Trophoblast cell (in vitro differentiated cells and primary cell): ENCODE results near the gene METRN.

Source experiments
- DNase-seq, 2 donors: peaks; one replicate each; pipeline ENCODE4 v3.0.0-alpha.2; 2016
- H2AFZ ChIP-seq: 2 replicates; pipeline ENCODE4 v1.6.1; 2013; ENCODE audit warnings: low read length, moderate library complexity, mild to moderate bottlenecking; ENCODE audit not compliant: insufficient read depth, poor library complexity
- H2AK5ac ChIP-seq: 2 replicates; pipeline ENCODE4 v1.6.1; 2013; ENCODE audit warnings: mild to moderate bottlenecking, low read length
- H2BK120ac ChIP-seq: 2 replicates; pipeline ENCODE4 v1.6.1; 2013; ENCODE audit warnings: low read length, mild to moderate bottlenecking, moderate library complexity; ENCODE audit not compliant: insufficient read depth, poor library complexity
- H2BK12ac ChIP-seq: 2 replicates; pipeline ENCODE4 v1.6.1; 2013; ENCODE audit warnings: mild to moderate bottlenecking, low read length, moderate library complexity
- H2BK5ac ChIP-seq: 2 replicates; pipeline ENCODE4 v1.6.1; 2013; ENCODE audit warnings: low read length, low read depth, moderate library complexity, mild to moderate bottlenecking; ENCODE audit not compliant: poor library complexity
- H3K14ac ChIP-seq: 2 replicates; pipeline ENCODE4 v1.6.1; 2013; ENCODE audit warnings: mild to moderate bottlenecking, low read length
- H3K18ac ChIP-seq: 2 replicates; pipeline ENCODE4 v1.6.1; 2013; ENCODE audit warnings: mild to moderate bottlenecking, low read length
- H3K23ac ChIP-seq: 2 replicates; pipeline ENCODE4 v1.6.1; 2013; ENCODE audit warnings: low read length
- H3K27ac ChIP-seq: 2 replicates; pipeline ENCODE4 v1.5.1; 2013; ENCODE audit warnings: low read depth, mild to moderate bottlenecking, inconsistent platforms, low read length, moderate library complexity
- H3K27me3 ChIP-seq: 2 replicates; pipeline ENCODE4 v1.6.1; 2013; ENCODE audit warnings: inconsistent platforms, mild to moderate bottlenecking, low read length, moderate library complexity; ENCODE audit not compliant: insufficient read depth
- H3K36me3 ChIP-seq, 2 experiments: 1 replicate in 1 of 2; 2 replicates in 1 of 2; pipeline ENCODE4 v1.6.1; 2013; ENCODE audit warnings: low read length in 2 of 2, mild to moderate bottlenecking in 2 of 2, moderate library complexity in 1 of 2; ENCODE audit not compliant: insufficient read depth in 2 of 2, control insufficient read depth in 1 of 2
- H3K4ac ChIP-seq: 2 replicates; pipeline ENCODE4 v1.6.1; 2013; ENCODE audit warnings: low read depth, mild to moderate bottlenecking, low read length, moderate library complexity
- H3K4me1 ChIP-seq, 2 experiments: 1 replicate in 1 of 2; 2 replicates in 1 of 2; pipeline ENCODE4 v1.6.1; 2013; ENCODE audit warnings: low read length in 2 of 2, mild to moderate bottlenecking in 2 of 2, moderate library complexity in 1 of 2; ENCODE audit not compliant: insufficient read depth in 2 of 2, control insufficient read depth in 1 of 2
- H3K4me2 ChIP-seq: 2 replicates; pipeline ENCODE4 v1.6.1; 2013; ENCODE audit warnings: inconsistent platforms, mild to moderate bottlenecking, low read length, moderate library complexity
- H3K4me3 ChIP-seq: 2 replicates; pipeline ENCODE4 v1.5.1; 2013; ENCODE audit warnings: mild to moderate bottlenecking, low read depth, low read length, inconsistent platforms
- H3K79me1 ChIP-seq: one replicate; pipeline ENCODE4 v1.6.1; 2013; ENCODE audit warnings: low read length
- H3K79me2 ChIP-seq: 2 replicates; pipeline ENCODE4 v1.6.1; 2013; ENCODE audit warnings: low read length, mild to moderate bottlenecking; ENCODE audit not compliant: control insufficient read depth, insufficient read depth, poor library complexity
- H3K9ac ChIP-seq: 2 replicates; pipeline ENCODE4 v1.6.1; 2013; ENCODE audit warnings: mild to moderate bottlenecking, low read length
- H3K9me3 ChIP-seq: 2 replicates; pipeline ENCODE4 v1.6.1; 2013; ENCODE audit warnings: low read depth, mild to moderate bottlenecking, control low read depth, inconsistent platforms, low read length; ENCODE audit not compliant: insufficient read depth
- H4K12ac ChIP-seq: 2 replicates; pipeline ENCODE4 v1.6.1; 2013; ENCODE audit warnings: low read depth, mild to moderate bottlenecking, low read length, moderate library complexity
- H4K8ac ChIP-seq: 2 replicates; pipeline ENCODE4 v1.6.1; 2013; ENCODE audit warnings: low read depth, mild to moderate bottlenecking, low read length, moderate library complexity
- H4K91ac ChIP-seq: one replicate; pipeline ENCODE4 v1.6.1; 2013; ENCODE audit warnings: low read depth, mild to moderate bottlenecking, low read length, moderate library complexity
- WGBS: extraction: QIAGEN DNeasy Blood & Tissue Kit; methylation state at CpG from one replicate; pipeline ENCODE4 v1.1.7; 2013; ENCODE audit warnings: missing lambda C conversion rate; ENCODE audit not compliant: insufficient read length, insufficient coverage; ENCODE audit errors: extremely low coverage; 5-methylcytosine and 5-hydroxymethylcytosine counted together

The METRN gene

GRCh38 chr16:717450-718245 lies 2.7 kb downstream of the METRN start:
- WGBS: no CpG with 5 or more reads among the region's 32 CpGs
- no peak overlapping the region for H3K23ac ChIP-seq

GRCh38 chr16:718389-718788 lies 3.5 kb downstream of the METRN start:
- no peak overlapping the region for H3K4ac ChIP-seq
- H3K79me2 ChIP-seq: peaks cover 6% of the 10 kb centered on the region
- H3K14ac ChIP-seq: no peak overlapping the region
- H2AK5ac ChIP-seq: no peak overlapping the region
- no peak overlapping the region for H2BK5ac ChIP-seq
- H3K18ac ChIP-seq: no peak overlapping the region
- no peak overlapping the region for H2AFZ ChIP-seq
- peaks cover 11% of the 10 kb centered on the region for H3K79me1 ChIP-seq
- WGBS: no CpG with 5 or more reads among the region's 9 CpGs
- H3K27ac ChIP-seq: no peak overlapping the region
- no peak overlapping the region for H3K4me2 ChIP-seq
- H3K9ac ChIP-seq: no peak overlapping the region
- DNase-seq: no peak
- no peak overlapping the region for H2BK120ac ChIP-seq
- peaks cover 12% of the 10 kb centered on the region for H3K27me3 ChIP-seq
- H3K9me3 ChIP-seq: peaks cover 15% of the 10 kb centered on the region
- no peak overlapping the region for H2BK12ac ChIP-seq
- peaks cover 0 to 3% of the 10 kb centered on the region in 2 experiments for H3K36me3 ChIP-seq
- H3K4me3 ChIP-seq: no peak overlapping the region
- no peak overlapping the region for H4K8ac ChIP-seq
- no peak overlapping the region for H4K91ac ChIP-seq
- peaks cover 31 to 35% of the 10 kb centered on the region in 2 experiments for H3K4me1 ChIP-seq
- H4K12ac ChIP-seq: no peak overlapping the region
- no peak overlapping the region for H3K23ac ChIP-seq

More at GRCh38 chr16:717450-718245, 2.7 kb downstream of the METRN start:
- Histone ChIP-seq H3K4me3 (no peak overlapping the region), H3K79me2 (peaks cover 6% of the 10 kb centered on the region), H3K9me3 (peaks cover 15% of the 10 kb centered on the region), H4K8ac (no peak overlapping the region), H3K4me2 (no peak overlapping the region), H3K27ac (no peak overlapping the region), H3K27me3 (peaks cover 12% of the 10 kb centered on the region), H3K79me1 (peaks cover 11% of the 10 kb centered on the region), H3K9ac (no peak overlapping the region), H2BK120ac (no peak overlapping the region), H3K4me1 (peaks cover 31 to 35% of the 10 kb centered on the region in 2 experiments), H2AFZ (no peak overlapping the region), H3K14ac (no peak overlapping the region), H3K18ac (no peak overlapping the region), H2AK5ac (no peak overlapping the region), H4K12ac (no peak overlapping the region), H3K36me3 (peaks cover 0 to 3% of the 10 kb centered on the region in 2 experiments), H2BK12ac (no peak overlapping the region), H3K4ac (no peak overlapping the region), H2BK5ac (no peak overlapping the region), H4K91ac (no peak overlapping the region)
- DNase-seq: no peak

- Histone ChIP-seq H3K79me1 (peaks cover 11% of the 10 kb centered on the region), H3K4me1 (peaks cover 28 to 31% of the 10 kb centered on the region in 2 experiments), H3K4me2 (no peak overlapping the region), H2BK12ac (no peak overlapping the region), H3K79me2 (peaks cover 6% of the 10 kb centered on the region), H3K18ac (no peak overlapping the region), H3K27ac (no peak overlapping the region), H4K8ac (no peak overlapping the region), H3K27me3 (peaks cover 12% of the 10 kb centered on the region), H3K9me3 (peaks cover 15% of the 10 kb centered on the region), H2AK5ac (no peak overlapping the region), H2AFZ (no peak overlapping the region), H4K12ac (no peak overlapping the region), H3K4me3 (no peak overlapping the region), H3K23ac (no peak overlapping the region), H2BK120ac (no peak overlapping the region), H4K91ac (no peak overlapping the region), H3K36me3 (peaks cover 0 to 3% of the 10 kb centered on the region in 2 experiments), H3K4ac (no peak overlapping the region), H3K14ac (no peak overlapping the region), H2BK5ac (no peak overlapping the region), H3K9ac (no peak overlapping the region)
- DNase-seq: no peak
- WGBS: no CpG with 5 or more reads among the region's 6 CpGs
These were observed 4.0 kb downstream of the METRN start for GRCh38 chr16:718922-719321.

- no peak overlapping the region for H3K4ac ChIP-seq
- DNase-seq: peak in 1 of 2 donors; percentile 33
- H2BK12ac ChIP-seq: no peak overlapping the region
- H3K18ac ChIP-seq: peak overlapping the region; percentile 16
- no peak overlapping the region for H4K12ac ChIP-seq
- H3K14ac ChIP-seq: no peak overlapping the region
- no peak overlapping the region for H4K8ac ChIP-seq
- peak overlapping the region; percentile 82 for H3K4me2 ChIP-seq
- H3K4me1 ChIP-seq: peaks cover 20 to 23% of the 10 kb centered on the region in 2 experiments
- peaks cover 10% of the 10 kb centered on the region for H3K9me3 ChIP-seq
- peaks cover 12% of the 10 kb centered on the region for H3K27me3 ChIP-seq
- H3K4me3 ChIP-seq: no peak overlapping the region
- peak overlapping the region; percentile 94 for H2AFZ ChIP-seq
- H3K79me1 ChIP-seq: peaks cover 9% of the 10 kb centered on the region
- H4K91ac ChIP-seq: no peak overlapping the region
- H2BK120ac ChIP-seq: no peak overlapping the region
- peaks cover 0 to 3% of the 10 kb centered on the region in 2 experiments for H3K36me3 ChIP-seq
- H3K23ac ChIP-seq: no peak overlapping the region
- H2BK5ac ChIP-seq: no peak overlapping the region
- no peak overlapping the region for H3K27ac ChIP-seq
- WGBS: no CpG with 5 or more reads among the region's 16 CpGs
- H2AK5ac ChIP-seq: no peak overlapping the region
- peak overlapping the region; percentile 42 for H3K9ac ChIP-seq
- peaks cover 6% of the 10 kb centered on the region for H3K79me2 ChIP-seq
These were observed 5.0 kb downstream of the METRN start for GRCh38 chr16:719815-720446.
